GM19463 (cell line): ENCODE measurements around the gene CBFA2T2.

ENCODE experiments used
- ATAC-seq: cut with Tn5 transposase; IDR thresholded peaks from one replicate; pipeline ENCODE4 v1.9.1; 2021; ENCODE audit warnings: mild to moderate bottlenecking, moderate library complexity; ENCODE audit not compliant: unreplicated experiment

Gene CBFA2T2

GRCh38 chr20:33663161-33664084 lies 173.5 kb downstream of the CBFA2T2 start:
- ATAC-seq, result peak; percentile 49

GRCh38 chr20:33664085-33664761 lies 174.3 kb downstream of the CBFA2T2 start:
- no peak for ATAC-seq

GRCh38 chr20:33664762-33665144 lies 174.9 kb downstream of the CBFA2T2 start:
- ATAC-seq, result no peak

- ATAC-seq, result peak; percentile 67
These were observed 176.7 kb downstream of the CBFA2T2 start, which contains the start of gene ACTL10 for GRCh38 chr20:33666293-33667244. TSS of gene ACTL10 (plus strand) at chr20:33666943. CDS start at chr20:33667498, 555 bp downstream.

GRCh38 chr20:33667245-33667675 lies 177.4 kb downstream of the CBFA2T2 start:
- peak; percentile 12 for ATAC-seq

GRCh38 chr20:33667676-33668465 lies 178.0 kb downstream of the CBFA2T2 start:
- ATAC-seq, result no peak

GRCh38 chr20:33668466-33669155 lies 178.7 kb downstream of the CBFA2T2 start:
- no peak for ATAC-seq

GRCh38 chr20:33669224-33669623 lies 179.3 kb downstream of the CBFA2T2 start:
- no peak for ATAC-seq

GRCh38 chr20:33669873-33670640 lies 180.2 kb downstream of the CBFA2T2 start:
- no peak for ATAC-seq

GRCh38 chr20:33670715-33671499 lies 181.0 kb downstream of the CBFA2T2 start:
- ATAC-seq, result no peak

- no peak for ATAC-seq
These were observed 181.8 kb downstream of the CBFA2T2 start for GRCh38 chr20:33671573-33672288.

GRCh38 chr20:33672426-33673113 lies 182.7 kb downstream of the CBFA2T2 start:
- no peak for ATAC-seq

GRCh38 chr20:33673114-33673409 lies 183.2 kb downstream of the CBFA2T2 start:
- no peak for ATAC-seq

GRCh38 chr20:33673410-33674293 lies 183.8 kb downstream of the CBFA2T2 start:
- ATAC-seq, result peak; percentile 43

GRCh38 chr20:33674294-33675135 lies 184.6 kb downstream of the CBFA2T2 start, which contains the start of gene NECAB3:
TSS of gene NECAB3 (minus strand) at chr20:33674428. CDS start at chr20:33674352, 76 bp downstream.
- ATAC-seq, result peak; percentile 82
